Dedifferentiated amniotic fluid mesenchymal stem cell (primary cell): ENCODE measurements around the gene HUS1B.

Experiments
- DNase-seq: peaks from one replicate; pipeline ENCODE4 v3.0.0-alpha.2; 2016; ENCODE audit errors: extremely low spot score

HUS1B gene

DNA sequence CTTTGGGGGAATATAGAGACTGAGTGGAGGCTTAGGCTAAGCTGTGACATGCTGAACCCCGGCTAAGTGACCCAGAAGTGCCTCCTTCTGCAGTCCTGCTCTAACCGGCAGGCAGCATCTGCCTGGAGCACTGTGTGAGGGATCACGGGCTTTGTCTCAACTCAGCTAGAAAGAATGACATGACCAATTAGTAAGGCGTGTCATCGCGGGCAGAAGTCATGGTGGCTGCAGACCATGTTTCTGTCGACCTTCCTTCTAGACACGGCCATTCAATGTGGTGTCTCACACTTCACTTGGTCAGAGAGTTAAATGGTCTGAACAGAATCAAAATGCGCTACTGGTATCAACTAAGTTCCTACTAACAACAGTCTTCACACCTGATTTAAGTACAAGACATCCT is 35.0 kb downstream of the HUS1B start:
- no peak for DNase-seq

DNA sequence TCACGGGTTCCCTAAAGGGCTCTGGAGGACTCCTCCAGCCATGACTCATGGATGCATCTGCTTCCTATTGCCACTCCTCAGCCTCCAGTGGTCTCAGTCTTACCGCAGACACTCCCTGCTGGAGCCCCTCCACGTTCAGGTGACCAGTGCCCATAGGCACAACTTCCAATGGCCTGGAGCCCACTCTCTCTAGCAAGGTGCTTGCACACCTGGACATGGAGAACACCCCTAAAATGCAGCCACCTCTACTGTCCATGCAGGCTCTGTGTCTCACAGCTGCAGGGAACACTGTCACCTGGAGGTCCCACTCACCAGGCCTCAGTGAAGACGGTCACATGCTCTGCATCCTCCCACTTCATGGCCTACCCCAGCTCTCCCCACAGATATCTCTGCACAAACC is 36.0 kb downstream of the HUS1B start:
- no peak for DNase-seq

DNA sequence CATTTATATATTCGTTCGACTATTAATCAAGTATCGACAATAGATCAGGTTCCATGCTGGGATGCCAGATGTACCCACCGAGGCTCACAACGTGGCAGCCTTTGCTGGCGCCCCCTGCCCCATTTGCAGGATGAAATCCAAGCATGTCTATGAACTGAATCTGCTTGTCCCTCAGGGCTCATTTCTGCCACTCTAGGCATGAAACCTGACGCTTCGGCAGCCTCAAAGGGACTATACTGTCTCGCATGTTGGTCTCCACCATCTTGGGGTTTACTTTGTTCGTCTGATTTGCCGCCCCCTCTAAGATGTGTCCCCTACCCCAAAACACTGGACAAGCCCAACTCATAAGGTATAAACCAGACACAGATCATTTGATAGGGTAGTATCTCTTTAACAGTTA is 36.7 kb downstream of the HUS1B start:
- DNase-seq = no peak

DNA sequence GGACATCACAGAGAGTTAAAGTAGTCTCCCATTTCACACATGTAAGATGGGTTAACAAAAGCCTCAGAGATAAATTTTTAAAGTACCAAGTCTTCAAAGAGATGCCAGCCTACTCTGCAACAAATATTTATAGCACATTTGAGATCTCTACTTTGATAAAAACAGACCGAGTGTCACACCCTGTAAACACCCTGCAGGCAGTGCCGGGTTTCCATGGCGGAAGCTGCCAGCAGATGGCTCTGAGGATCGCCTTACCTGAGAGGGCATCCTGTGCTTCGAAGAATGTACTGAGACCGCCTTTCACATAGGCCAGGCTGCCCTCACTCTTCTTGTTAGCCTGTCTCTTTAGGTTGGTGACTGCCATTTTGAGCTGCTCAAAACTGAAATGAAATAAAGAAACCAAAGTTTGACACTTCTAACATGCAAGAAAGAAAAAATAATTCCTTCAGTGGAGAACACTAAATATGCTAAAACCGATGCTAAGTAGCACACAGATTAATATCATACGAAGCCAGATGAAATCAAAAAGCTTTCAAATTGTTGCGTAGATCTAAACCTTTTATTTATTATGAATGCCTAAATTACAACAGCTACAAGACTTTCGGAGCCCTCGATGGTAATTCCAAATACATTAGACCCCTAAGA is 39.3 kb downstream of the HUS1B start:
- no peak for DNase-seq

DNA sequence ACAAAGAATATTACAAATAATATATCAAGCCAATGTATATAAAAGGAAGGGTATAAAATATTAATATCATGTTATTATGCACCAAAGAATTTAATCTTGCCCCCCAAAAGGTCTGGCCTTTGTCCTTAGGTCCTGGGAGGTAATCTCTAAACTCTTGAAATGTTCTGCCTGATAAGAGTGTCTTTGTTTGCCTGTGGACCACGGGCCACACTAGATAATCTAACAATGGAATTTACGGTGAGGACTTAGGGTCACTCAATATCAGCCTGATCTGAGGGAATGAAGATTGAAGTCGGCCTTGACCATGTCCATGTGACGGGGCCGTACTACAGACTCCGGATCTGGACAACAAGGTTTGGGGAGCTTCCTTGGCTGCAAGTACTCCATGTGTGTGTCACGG is 42.9 kb downstream of the HUS1B start:
- no peak for DNase-seq

DNA sequence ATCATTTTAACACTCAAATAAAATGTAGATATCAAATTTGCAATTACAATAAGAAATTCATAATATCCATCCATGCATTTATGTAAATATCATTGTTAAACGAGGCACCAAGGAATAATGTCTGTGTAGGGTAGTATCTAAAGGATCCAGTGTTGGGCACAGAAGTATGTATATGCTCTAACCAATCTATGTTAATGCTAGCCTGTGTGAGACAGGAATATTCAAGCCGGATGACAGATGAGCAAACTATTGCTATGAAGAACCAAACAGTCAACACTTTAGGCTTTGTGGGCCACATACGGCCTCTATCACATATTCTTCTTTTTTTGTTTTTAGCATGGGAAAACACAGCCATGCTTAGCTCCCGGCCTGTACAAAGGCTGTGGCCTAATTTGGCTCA is 45.0 kb downstream of the HUS1B start:
- no peak for DNase-seq

DNA sequence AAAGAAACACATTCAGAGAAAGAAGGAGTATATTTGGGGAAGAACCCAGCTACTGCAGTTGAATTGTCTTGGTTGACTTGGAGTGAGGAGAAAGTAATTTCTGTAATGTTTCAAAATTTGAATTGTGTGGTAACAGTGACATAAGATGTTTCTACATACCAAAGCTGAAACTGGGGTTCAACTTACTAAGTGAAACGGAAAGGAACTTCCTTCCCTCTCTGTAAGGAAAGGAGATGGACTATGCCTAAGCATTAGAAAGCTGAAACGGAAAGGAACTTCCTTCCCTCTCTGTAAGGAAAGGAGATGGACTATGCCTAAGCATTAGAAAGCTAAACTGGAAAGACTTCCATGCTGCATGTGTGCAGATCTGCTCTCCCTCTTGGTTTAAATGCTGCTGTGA is 46.0 kb downstream of the HUS1B start:
- no peak for DNase-seq

DNA sequence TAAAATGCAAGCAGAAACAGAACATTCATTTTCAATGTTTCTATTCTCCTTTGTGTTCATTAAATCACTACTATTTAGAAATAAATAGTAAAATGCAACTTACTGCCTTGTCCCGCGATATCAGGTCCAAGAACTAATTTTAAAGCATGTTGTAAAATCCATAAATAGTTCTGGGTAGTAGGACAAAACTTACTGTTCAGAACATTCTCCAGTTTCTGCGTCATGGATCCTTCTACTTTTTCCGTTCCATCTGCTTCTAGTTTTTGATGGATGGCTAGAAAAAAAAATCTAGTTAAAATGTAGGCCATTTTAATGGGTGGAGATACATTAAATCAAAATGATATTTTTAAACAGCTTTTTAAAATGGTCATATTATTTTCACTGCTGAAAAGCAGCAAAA is 47.0 kb downstream of the HUS1B start:
- DNase-seq = no peak

DNA sequence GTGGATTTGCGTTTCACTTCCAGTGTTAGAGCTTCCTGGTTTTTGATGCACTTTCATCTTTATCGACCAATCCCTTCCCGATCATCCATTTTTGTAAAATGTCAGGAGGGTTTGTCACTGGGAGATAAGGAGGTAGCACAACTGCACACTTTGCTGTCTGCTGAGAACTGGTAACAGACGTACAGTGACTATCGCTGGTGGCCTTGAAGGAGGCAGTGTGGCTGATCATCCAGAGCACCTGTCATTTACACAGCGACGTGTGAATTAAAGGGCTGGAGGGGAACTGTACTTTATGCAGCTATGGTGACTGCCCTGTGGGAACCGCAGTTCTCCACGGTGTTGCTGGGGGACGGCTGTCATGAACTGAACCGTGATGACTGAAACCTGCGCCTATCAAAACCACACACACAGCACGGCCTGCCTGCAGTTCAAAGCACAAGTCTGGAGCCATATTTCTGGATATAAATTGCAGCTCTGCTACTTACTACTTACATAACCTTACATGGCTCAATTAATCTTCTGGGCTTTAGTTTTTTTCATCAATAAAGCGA is 50.0 kb downstream of the HUS1B start:
- no peak for DNase-seq
